Ishikawa (cell line): ENCODE results near the gene FOXP2.

ENCODE experiments used
- CEBPB ChIP-seq: IDR thresholded peaks from 2 replicates; pipeline ENCODE4 v1.6.1; 2012
- EP300 ChIP-seq: IDR thresholded peaks from 2 replicates; pipeline ENCODE4 v1.6.1; 2012; ENCODE audit warnings: borderline replicate concordance
- FOXM1 ChIP-seq: IDR thresholded peaks from 2 replicates; pipeline ENCODE4 v1.6.1; 2012; ENCODE audit warnings: low read depth, borderline replicate concordance
- NFIC ChIP-seq: IDR thresholded peaks from 2 replicates; pipeline ENCODE4 v1.6.1; 2012
- REST ChIP-seq: IDR thresholded peaks from 2 replicates; pipeline ENCODE4 v1.6.1; 2012; ENCODE audit warnings: low read depth, mild to moderate bottlenecking
- TAF1 ChIP-seq: IDR thresholded peaks from 2 replicates; pipeline ENCODE4 v1.6.1; 2012; ENCODE audit warnings: low read depth, mild to moderate bottlenecking

GRCh38 chr7:114484226-114484625, 69.6 kb downstream of the FOXP2 start:
- TF ChIP-seq TAF1 (no peak), NFIC (no peak), FOXM1 (no peak), EP300 (no peak), REST (no peak), CEBPB (no peak)
